Mucosa of descending colon (tissue), 3 donors: ENCODE measurements around the gene PLA2G4E. TPM values are rescaled to one million over a fixed set of nuclear protein-coding genes. Genes with fewer than 3 reads are reported as not detected.
A peak's percentile ranks its signal among the peaks of the same experiment; 100 is the strongest.

ENCODE experiments used
- ATAC-seq: fragments of 200-7000 bp; cut with Tn5 transposase; one replicate; pipeline ENCODE4 v1.9.1; 2020; ENCODE audit warnings: mild to moderate bottlenecking, moderate library complexity
- DNase-seq, 3 donors: peaks; one replicate each; pipeline ENCODE4 v3.0.0-alpha.2; 2020
- H3K36me3 ChIP-seq: fragments of 200-600 bp; one replicate; pipeline ENCODE4 v1.8.0; 2021; ENCODE audit warnings: low read depth, mild to moderate bottlenecking
- H3K4me1 ChIP-seq: fragments of 200-600 bp; one replicate; pipeline ENCODE4 v1.8.0; 2021; ENCODE audit warnings: low read depth, mild to moderate bottlenecking
- H3K4me3 ChIP-seq: fragments of 200-600 bp; one replicate; pipeline ENCODE4 v1.8.0; 2021; ENCODE audit warnings: mild to moderate bottlenecking
- H3K9me3 ChIP-seq: fragments of 200-600 bp; one replicate; pipeline ENCODE4 v1.8.0; 2021; ENCODE audit warnings: mild to moderate bottlenecking
- intact Hi-C, 2 donors: fragments of 100-400 bp; cut with DNase I in 1 of 2; cut with micrococcal nuclease in 1 of 2; formaldehyde crosslinking; loops; one replicate each; pipeline versions ENCODE4 v1.11.0 to v1.11.1; 2022; cut with DNase I, micrococcal nuclease
- total RNA-seq, 3 donors: library from RNA; stranded (reverse); fragmentation: NEBNext Ultra II Directional in 2 of 3; extraction: Animal tissue kit (Norgen Biotek cat#: 25700) in 2 of 3; gene quantifications; one replicate each; pipeline versions ENCODE4 v1.2.1 to v1.2.4, GENCODE V29; 2021 to 2023
- TF ChIP-seq, protein P1 (sequence below): fragments of 200-600 bp; IDR thresholded peaks from one replicate; pipeline ENCODE4 v1.8.0; 2022; ENCODE audit warnings: antibody characterized with exemption, mild to moderate bottlenecking
- donor health status: DM: no; HTN: no; CAD: no; lungs with moderate emphysema.
- donor health status: DM: no; HTN: no; CAD: no.
- donor health status: DM: no; HTN: yes; CAD: no.

PLA2G4E gene
- total RNA-seq, 3 donors from 2014 or later: 0.06 to 0.27 (median 0.09) TPM

DNA sequence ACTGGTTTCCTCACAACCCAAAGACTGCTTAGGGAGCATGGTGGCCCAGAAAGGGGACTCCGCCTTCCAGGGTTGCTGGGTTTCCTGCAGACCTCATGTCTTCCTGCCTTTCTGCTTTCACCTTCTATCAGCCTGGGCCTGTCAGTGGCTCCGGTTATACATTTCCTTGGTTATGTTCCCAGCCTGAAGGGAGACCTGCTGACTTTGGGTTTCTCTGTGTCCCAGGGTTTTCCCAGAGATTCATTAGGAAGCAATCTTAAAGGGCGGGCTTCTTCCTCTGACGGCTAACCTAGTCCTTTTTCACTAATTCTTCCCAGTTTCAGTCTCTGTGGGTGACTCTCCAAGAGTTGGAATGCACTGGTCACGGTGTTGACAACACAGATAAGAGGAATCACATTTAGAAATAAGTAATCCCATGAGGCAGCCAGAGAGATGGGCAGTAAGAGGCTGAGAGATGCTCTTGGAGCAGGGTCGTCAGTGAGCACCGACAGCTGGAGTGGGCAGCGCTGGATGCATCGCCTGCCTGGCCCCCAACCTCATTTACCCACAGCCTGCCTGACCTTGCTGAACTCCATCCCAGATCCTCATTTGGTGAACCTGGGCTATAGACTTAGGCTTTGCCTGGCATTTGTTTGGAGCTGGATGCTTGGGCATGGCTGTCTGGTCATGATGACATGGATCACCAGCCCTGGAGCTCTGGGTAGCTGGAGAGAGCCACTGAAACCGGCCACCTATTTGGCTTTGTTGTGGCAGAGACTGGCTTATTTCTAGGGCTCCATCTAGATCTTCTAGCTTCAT is 38.5 kb downstream of the PLA2G4E start:
- ATAC-seq (no peak), DNase-seq (no peak)
- H3K4me1 ChIP-seq: peaks cover 19% of the 10 kb centered on the region
- intact Hi-C loops: loop anchor here in 1 of 2 donors (10.0 kb wide), 1 partner anchor 102 kb away; no protein-coding TSS in a partner anchor
- H3K4me3 ChIP-seq: no peak overlapping the region
- H3K36me3 ChIP-seq: no peaks in the 10 kb centered on the region
- H3K9me3 ChIP-seq: no peaks in the 10 kb centered on the region
- TF ChIP-seq, protein P1, sequence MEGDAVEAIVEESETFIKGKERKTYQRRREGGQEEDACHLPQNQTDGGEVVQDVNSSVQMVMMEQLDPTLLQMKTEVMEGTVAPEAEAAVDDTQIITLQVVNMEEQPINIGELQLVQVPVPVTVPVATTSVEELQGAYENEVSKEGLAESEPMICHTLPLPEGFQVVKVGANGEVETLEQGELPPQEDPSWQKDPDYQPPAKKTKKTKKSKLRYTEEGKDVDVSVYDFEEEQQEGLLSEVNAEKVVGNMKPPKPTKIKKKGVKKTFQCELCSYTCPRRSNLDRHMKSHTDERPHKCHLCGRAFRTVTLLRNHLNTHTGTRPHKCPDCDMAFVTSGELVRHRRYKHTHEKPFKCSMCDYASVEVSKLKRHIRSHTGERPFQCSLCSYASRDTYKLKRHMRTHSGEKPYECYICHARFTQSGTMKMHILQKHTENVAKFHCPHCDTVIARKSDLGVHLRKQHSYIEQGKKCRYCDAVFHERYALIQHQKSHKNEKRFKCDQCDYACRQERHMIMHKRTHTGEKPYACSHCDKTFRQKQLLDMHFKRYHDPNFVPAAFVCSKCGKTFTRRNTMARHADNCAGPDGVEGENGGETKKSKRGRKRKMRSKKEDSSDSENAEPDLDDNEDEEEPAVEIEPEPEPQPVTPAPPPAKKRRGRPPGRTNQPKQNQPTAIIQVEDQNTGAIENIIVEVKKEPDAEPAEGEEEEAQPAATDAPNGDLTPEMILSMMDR: no peak

DNA sequence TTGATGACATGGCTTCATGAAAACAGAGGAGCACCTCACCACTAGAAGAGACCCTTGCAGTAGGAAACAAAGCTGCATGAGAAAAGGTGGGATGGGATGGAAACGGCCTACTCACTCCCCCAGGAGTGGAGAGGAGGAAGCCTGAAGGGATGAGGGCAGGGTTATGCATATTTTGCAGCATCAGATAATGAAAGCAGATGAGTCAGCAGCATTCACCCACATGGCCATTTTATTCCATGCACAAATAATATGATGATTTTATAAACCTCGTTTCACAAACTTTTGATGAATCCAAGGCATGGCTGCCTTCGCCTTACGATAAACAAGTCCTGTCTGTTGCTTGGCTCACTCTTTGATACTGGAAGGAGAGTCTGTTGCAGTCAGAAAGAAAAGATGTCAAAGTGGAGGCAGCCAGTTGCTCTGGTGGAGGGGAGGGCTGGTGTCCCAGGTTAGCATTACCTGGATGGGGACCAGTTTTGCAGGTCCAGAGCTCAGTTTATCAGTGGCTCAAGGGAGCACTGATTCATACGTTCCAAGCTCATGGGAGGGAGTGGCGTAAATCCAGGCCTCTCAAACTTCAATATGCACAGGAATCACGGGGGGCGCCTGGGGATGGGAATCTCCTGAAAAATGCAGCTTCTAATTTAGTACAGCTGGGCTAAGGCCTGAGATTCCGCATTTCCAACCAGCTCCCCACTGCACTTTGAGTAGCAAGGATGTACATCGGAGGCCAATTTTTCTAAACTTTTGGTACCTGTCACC is 39.3 kb downstream of the PLA2G4E start:
- DNase-seq: no peak
- ATAC-seq: no peak

DNA sequence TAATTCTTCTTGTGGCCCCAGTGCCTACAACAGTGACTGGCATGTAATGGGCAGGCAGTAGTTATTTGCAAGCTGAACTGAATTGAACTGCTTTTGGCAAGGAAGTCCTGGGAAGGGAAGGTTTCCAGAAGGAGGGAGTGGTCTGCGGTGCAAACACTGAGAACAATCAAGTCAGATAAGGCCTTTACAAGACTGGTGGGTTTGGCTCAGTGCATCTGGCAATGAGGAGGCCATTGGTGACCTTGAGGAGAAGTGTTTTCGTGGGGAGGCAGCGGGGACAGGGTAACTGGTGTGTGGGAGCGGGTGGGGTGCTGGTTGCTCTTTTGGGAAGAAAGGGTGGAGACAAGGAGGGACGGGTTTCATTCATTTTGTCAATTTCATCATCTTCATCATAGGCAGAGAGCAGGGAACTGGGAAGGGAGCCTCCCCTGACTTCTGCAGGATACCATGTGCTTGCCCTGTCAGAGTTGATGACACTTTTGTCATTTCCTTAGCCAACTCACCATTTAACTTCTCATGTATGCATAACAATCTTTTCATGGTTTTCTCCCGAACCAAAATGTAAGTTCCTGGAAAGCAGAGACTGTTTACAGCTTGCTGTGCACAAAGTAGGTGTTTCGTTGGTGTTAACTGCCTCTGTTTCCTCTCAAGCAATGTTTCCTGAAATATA is 40.1 kb downstream of the PLA2G4E start:
- Histone ChIP-seq H3K4me3 (no peak overlapping the region), H3K9me3 (no peaks in the 10 kb centered on the region), H3K4me1 (peaks cover 19% of the 10 kb centered on the region), H3K36me3 (no peaks in the 10 kb centered on the region)
- intact Hi-C loops: loop anchor here in 1 of 2 donors (10.0 kb wide), 1 partner anchor 104 kb away; no protein-coding TSS in a partner anchor
- DNase-seq: peak in 1 of 3 donors; percentile 73
- TF ChIP-seq, protein P1: no peak
- ATAC-seq: peak; percentile 88

More for the DNA sequence above, 39.3 kb downstream of the PLA2G4E start:
- Histone ChIP-seq H3K9me3 (no peaks in the 10 kb centered on the region), H3K4me3 (no peak overlapping the region), H3K4me1 (peaks cover 19% of the 10 kb centered on the region), H3K36me3 (no peaks in the 10 kb centered on the region)
- TF ChIP-seq, protein P1: no peak
- intact Hi-C loops: loop anchor here in 1 of 2 donors (10.0 kb wide), 1 partner anchor 103 kb away; no protein-coding TSS in a partner anchor

DNA sequence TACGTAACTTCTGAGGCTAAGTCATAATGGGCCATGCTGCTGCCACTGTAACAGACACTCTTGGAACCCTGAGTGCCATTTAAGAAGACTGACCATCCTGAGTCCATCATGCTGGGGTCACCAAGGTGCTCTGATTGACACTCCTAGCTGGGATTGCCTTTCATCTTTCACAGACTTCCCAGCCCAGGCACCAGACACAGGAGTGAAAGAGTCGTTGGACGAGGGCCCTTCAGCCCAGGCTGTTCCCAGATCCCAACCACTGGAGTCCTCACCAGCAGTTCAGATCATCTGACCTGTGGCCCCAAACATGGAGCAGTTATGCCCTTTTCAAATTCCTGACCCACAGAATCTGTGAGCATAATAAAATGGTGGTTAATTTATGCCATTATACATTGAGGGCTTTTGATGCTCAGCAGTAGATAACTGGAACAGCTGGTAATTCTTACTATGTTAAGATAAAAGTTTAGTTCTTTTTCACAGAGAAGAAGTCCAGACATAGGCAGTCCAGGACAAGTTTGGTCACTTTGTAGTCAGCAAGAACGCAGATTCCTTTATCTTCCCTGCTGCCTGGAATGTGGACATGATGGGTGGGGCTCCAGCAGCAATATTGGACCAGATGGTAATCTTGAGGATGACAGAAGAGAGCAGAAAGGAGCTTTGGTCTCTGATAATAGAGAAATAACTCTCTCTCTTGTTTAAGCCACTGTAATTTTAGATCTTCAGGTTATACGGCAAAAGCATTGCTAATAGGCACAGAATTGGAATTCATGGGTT is 41.2 kb downstream of the PLA2G4E start:
- Histone ChIP-seq H3K9me3 (no peaks in the 10 kb centered on the region), H3K4me3 (no peak overlapping the region), H3K36me3 (no peaks in the 10 kb centered on the region), H3K4me1 (peaks cover 19% of the 10 kb centered on the region)
- intact Hi-C loops: loop anchor here in 1 of 2 donors (10.0 kb wide), 1 partner anchor 105 kb away; no protein-coding TSS in a partner anchor
- DNase-seq (peak in 1 of 3 donors; percentile 44), ATAC-seq (peak; percentile 76)
- TF ChIP-seq, protein P1: no peak

DNA sequence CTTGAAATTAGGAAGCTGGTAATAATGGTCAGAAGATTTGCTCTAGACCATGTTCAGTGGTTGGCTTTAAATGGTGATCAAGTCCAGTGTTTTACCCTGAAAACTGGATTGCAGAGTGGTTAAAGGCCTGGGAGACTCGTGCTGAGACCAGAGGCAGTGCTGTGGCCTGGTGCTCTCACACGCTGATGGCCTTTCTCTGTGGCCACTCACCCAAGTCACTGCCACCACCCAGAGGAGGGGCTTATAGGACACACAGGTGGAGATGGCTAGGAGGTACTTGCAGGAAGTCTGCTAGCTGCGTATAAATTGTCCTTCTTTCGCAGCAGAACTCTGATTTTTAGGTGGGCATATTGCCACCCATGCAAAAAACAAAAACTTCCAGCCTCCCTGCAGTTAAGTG is 42.3 kb downstream of the PLA2G4E start:
- DNase-seq (no peak), ATAC-seq (no peak)
- H3K36me3 ChIP-seq: no peaks in the 10 kb centered on the region
- no peak overlapping the region for H3K4me3 ChIP-seq
- intact Hi-C loops: no loop called here
- peaks cover 17% of the 10 kb centered on the region for H3K4me1 ChIP-seq
- TF ChIP-seq, protein P1: no peak
- H3K9me3 ChIP-seq: no peaks in the 10 kb centered on the region
